Ovary (tissue), 9 donors: Measurements from ENCODE around the gene SORCS2. TPM values are rescaled to one million over a fixed set of nuclear protein-coding genes. Genes with fewer than 3 reads are reported as not detected.

ENCODE experiments used
- DNase-seq, 5 donors: peaks; one replicate each; pipeline ENCODE4 v3.0.0-alpha.2; 2019 to 2020
- H3K27ac ChIP-seq, 2 donors: fragments of 200-600 bp; one replicate each; pipeline versions ENCODE4 v1.5.1 to v1.8.0; 2019 to 2022
- H3K27me3 ChIP-seq: fragments of 200-600 bp; one replicate; pipeline ENCODE4 v1.8.0; 2022
- H3K36me3 ChIP-seq: fragments of 200-600 bp; sonication (generic); one replicate; pipeline ENCODE4 v1.5.1; 2019
- H3K4me1 ChIP-seq: one replicate; pipeline ENCODE4 v1.8.1; 2013; ENCODE audit warnings: mild to moderate bottlenecking, moderate library complexity; ENCODE audit not compliant: insufficient read depth
- H3K4me3 ChIP-seq: fragments of 200-600 bp; sonication (generic); one replicate; pipeline ENCODE4 v1.5.1; 2017
- H3K9me3 ChIP-seq, 2 donors: fragments of 200-600 bp in 1 of 2; sonication (generic) in 1 of 2; one replicate each; pipeline versions ENCODE4 v1.5.1 to v1.8.1; 2013 to 2019; ENCODE audit warnings: mild to moderate bottlenecking in 1 of 2, moderate library complexity in 1 of 2
- EP300 ChIP-seq: sonication (generic); formaldehyde crosslinking; IDR thresholded peaks from one replicate; pipeline ENCODE4 v1.6.1; 2017; ENCODE audit warnings: antibody characterized with exemption
- POLR2A ChIP-seq: fragments of 450-650 bp; IDR thresholded peaks from one replicate; pipeline ENCODE4 v1.6.1; 2017; ENCODE audit warnings: antibody characterized with exemption, mild to moderate bottlenecking, moderate library complexity
- WGBS, 3 donors: extraction: QIAGEN DNeasy Blood & Tissue Kit in 1 of 3; methylation state at CpG; one replicate each; pipeline versions ENCODE4 v1.1.5 to v1.1.7; 2013 to 2017; 5-methylcytosine and 5-hydroxymethylcytosine counted together
- intact Hi-C, 4 donors: fragments of 100-400 bp; cut with DNase I; formaldehyde crosslinking; loops; one replicate each; pipeline versions ENCODE4 v1.11.0 to v1.15.1; 2022 to 2023
- polyA plus RNA-seq, 2 donors: library from polyadenylated mRNA; stranded (reverse); fragments of 200-250 nt in 1 of 2; fragments of 350-450 nt in 1 of 2; fragmentation: Illumina TruSeq in 1 of 2; extraction: RNeasy Lipid Tissue Mini Kit (QIAGEN cat#74804) in 1 of 2; gene quantifications; one replicate each; pipeline ENCODE4 v1.2.3, GENCODE V29; 2013 to 2014
- total RNA-seq, 7 donors: library from RNA; depleted of rRNA in 2 of 7; stranded (reverse); fragments of >200 nt in 2 of 7; fragmentation: NEBNext Ultra II Directional in 3 of 7; extraction: Animal tissue kit (Norgen Biotek cat#: 25700) in 3 of 7; gene quantifications; one replicate each; pipeline versions ENCODE4 v1.1.0 to v1.2.4, GENCODE V29; 2016 to 2023
- TF ChIP-seq, protein P1 (sequence below), 3 donors: fragments of 450-650 bp in 2 of 3; fragments of 200-600 bp in 1 of 3; IDR thresholded peaks; one replicate each; pipeline versions ENCODE4 v1.5.1 to v1.8.0; 2016 to 2022; ENCODE audit warnings: antibody characterized with exemption in 3 of 3, mild to moderate bottlenecking in 1 of 3
- donor health status: DM: no; HTN: no; CAD: no; lungs with moderate emphysema.
- donor health status: DM: no; HTN: no; CAD: no.
- donor health status: Bipolar disorder and iron deficiency.
- donor health status: DM: yes; HTN: yes; CAD: no.
- donor health status: DM: no; HTN: no; CAD: no.
- donor health status: DM: yes; HTN: yes; CAD: no.

The SORCS2 gene
- total and polyA plus RNA-seq, 9 donors = 0.60 to 23.9 (median 7.1) TPM

DNA sequence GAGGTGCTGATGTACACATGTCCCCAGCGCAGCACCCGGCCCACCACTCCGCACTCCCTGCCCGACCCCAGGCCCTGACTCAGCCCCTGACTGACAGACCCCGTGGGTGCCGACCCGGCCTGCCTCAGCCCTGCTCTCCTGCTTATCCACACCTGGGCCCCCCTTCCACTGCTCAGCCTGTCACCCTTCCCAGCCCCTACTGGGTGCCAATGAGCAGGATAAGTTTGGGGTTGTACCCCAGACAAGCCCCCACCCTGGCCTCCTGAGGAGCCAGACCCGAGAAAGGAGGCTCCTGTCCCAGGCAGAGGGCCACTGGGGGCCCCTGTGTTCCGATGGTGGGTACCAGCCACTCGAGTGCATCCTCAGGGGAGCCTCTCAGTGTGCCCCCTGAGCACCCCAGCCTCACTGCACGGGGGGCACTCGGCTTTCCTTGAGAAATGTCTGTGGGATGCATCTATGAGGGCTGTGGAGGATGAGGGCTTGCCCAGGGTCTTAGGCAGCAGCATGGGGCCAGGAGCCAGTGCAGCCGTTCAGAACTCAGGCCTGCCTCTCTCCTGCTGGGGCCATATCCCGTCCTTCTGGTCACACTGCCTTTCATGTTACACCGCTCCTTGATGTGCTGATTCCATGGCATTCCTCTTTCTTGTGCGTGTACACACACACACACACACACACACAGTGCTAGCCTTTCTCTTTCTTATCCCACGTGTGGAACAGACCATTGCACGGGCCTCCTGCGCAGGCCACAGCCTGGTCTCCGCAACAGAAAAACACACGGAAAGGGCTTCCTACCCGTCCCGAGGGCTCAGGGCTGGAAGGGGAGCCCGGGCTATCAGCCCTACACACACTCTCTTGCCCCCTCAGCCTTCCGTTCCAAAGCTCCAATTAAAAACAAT lies 462.5 kb downstream of the SORCS2 start:
- DNase-seq = peak in 2 of 5 donors; percentile 36 to 50
- TF ChIP-seq, protein P1, sequence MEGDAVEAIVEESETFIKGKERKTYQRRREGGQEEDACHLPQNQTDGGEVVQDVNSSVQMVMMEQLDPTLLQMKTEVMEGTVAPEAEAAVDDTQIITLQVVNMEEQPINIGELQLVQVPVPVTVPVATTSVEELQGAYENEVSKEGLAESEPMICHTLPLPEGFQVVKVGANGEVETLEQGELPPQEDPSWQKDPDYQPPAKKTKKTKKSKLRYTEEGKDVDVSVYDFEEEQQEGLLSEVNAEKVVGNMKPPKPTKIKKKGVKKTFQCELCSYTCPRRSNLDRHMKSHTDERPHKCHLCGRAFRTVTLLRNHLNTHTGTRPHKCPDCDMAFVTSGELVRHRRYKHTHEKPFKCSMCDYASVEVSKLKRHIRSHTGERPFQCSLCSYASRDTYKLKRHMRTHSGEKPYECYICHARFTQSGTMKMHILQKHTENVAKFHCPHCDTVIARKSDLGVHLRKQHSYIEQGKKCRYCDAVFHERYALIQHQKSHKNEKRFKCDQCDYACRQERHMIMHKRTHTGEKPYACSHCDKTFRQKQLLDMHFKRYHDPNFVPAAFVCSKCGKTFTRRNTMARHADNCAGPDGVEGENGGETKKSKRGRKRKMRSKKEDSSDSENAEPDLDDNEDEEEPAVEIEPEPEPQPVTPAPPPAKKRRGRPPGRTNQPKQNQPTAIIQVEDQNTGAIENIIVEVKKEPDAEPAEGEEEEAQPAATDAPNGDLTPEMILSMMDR (IDR thresholded peaks at IDR 0.05) = no peak
- TF ChIP-seq EP300 (no peak), POLR2A (no peak)
- H3K9me3 ChIP-seq = no peaks in the 10 kb centered on the region
- peak overlapping the region; percentile 41 to 76 for H3K27ac ChIP-seq
- H3K27me3 ChIP-seq = no peaks in the 10 kb centered on the region
- WGBS, 3 donors = 67 to 80% (median 79%) methylated on average over 25 of the region's 25 CpGs
- H3K36me3 ChIP-seq = no peaks in the 10 kb centered on the region
- peaks cover 45% of the 10 kb centered on the region for H3K4me1 ChIP-seq
- H3K4me3 ChIP-seq = no peak overlapping the region
- intact Hi-C loops = loop anchor here in 1 of 4 donors (5.0 kb wide), 1 partner anchor 192 kb away; no protein-coding TSS in a partner anchor

DNA sequence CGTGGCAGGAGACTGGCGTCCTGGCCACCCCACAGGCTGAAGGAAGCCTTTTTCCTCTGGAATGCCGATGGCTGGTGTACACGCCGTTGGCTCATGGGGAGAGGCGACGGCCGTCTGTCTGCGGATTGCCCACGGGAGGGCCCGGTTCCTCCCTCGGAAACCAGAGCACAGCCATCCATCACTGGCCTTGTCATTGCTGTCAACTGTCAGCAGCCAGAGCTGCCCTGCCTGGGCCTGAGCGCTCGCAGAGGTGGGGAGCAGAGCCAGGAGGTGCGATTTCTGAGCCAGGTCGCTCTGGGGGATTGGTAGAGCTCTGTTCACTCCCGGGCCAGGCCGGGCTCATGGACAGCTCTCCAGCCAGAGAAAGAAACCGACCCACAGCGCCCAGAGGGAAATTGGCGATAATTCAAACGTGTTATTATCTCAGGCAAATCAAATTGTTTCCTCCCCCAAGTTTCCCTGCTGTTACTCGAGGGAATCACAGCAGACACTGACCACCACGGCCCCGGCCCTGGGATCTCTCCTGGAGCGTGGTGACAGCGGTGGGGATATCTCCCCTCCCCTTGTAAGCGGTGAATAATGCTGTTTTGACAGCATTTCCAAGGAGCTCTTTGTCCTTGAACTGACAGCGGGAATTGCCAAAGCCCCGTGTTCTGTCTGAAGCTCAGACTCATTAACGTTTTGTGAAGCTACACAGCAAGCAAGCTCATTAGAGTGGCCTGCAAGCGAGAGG lies 463.3 kb downstream of the SORCS2 start:
- Histone ChIP-seq H3K9me3 (no peaks in the 10 kb centered on the region), H3K27me3 (no peaks in the 10 kb centered on the region), H3K4me3 (no peak overlapping the region), H3K27ac (peak overlapping the region; percentile 41 to 76), H3K4me1 (peaks cover 42% of the 10 kb centered on the region), H3K36me3 (no peaks in the 10 kb centered on the region)
- DNase-seq = peak; percentile 55 to 75 (median 65)
- 11 to 21% (median 12%) methylated on average over 25 to 32 of the region's 32 CpGs for WGBS, 3 donors
- TF ChIP-seq POLR2A (no peak), EP300 (no peak)
- TF ChIP-seq, protein P1 (IDR thresholded peaks at IDR 0.05) = no peak
- intact Hi-C loops = no loop called here

DNA sequence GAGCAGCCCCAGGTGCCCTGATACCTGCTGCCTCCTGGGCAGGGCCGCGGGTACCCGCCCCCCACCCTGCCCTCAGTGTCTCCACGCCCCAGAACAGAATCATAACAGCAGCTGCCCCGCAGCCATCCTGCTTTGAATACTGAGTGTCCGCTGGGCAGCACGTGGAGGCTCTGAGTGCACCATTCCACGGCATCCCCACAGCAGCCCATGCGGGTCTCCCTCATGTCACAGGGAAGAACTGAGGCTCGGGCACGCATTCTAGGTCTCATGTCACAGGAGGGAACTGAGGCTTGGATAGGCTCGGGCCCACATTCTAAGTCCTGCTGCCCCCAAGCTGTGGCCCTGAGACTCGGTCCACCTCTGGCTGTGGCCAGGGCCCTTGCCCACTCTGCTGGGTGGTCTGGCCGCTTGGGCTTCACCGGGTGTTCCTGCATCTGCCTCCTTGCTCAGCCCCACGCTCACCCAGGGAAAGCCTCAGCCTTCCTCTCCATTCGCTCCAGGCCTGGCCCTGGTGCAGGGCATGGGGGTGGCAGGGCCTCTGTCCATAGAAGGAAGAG lies 464.0 kb downstream of the SORCS2 start:
- WGBS, 3 donors = 46 to 53% (median 52%) methylated on average over 17 of the region's 17 CpGs
- Histone ChIP-seq H3K27ac (peak overlapping the region in 1 of 2 donors; percentile 76), H3K27me3 (no peaks in the 10 kb centered on the region), H3K36me3 (no peaks in the 10 kb centered on the region), H3K4me3 (no peak overlapping the region), H3K9me3 (no peaks in the 10 kb centered on the region), H3K4me1 (peaks cover 36% of the 10 kb centered on the region)
- no peak for DNase-seq
- intact Hi-C loops = no loop called here
- TF ChIP-seq POLR2A (no peak), EP300 (no peak)
- TF ChIP-seq, protein P1 (IDR thresholded peaks at IDR 0.05) = no peak

DNA sequence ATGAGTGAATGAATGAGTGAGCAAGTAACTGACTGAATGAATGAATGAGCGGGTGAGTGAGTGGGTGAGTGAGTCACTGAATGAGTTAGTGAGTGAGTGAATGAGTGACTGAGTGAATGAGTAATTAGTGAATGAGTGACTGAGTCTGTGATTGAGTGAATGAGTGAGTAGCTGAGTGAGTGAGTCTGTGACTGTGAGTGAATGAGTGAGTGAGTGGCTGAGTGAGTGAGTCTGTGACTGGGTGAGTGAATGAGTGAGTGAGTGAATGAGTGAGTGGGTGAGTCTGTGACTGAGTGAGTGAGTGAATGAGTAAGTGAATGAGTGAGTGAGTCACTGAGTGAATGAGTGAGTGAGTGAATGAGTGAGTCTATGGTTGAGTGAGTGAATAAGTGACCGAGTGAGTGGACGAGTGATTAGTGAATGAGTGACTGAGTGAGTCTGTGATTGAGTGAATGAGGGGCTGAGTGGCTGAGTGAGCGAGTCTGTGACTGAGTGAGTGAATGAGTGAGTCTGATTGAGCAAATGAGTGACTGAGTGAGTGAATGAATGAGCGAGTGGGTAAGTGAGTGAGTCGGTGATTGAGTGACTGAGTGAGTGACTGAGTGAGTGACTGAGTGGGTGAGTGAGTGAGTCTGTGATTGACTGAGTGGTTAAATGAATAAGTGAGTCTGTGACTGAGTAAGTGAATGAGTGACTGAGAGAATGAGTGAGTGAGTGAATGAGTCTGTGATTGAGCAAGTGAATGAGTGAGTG lies 465.4 kb downstream of the SORCS2 start:
- DNase-seq = no peak
- Histone ChIP-seq H3K4me1 (peaks cover 24% of the 10 kb centered on the region), H3K36me3 (no peaks in the 10 kb centered on the region), H3K4me3 (no peak overlapping the region), H3K27me3 (no peaks in the 10 kb centered on the region), H3K27ac (no peak overlapping the region), H3K9me3 (no peaks in the 10 kb centered on the region)
- intact Hi-C loops = no loop called here
- 95 to 98% (median 95%) methylated on average over 6 of the region's 6 CpGs for WGBS, 3 donors
- TF ChIP-seq, protein P1 (IDR thresholded peaks at IDR 0.05) = no peak
- TF ChIP-seq POLR2A = no peak
- TF ChIP-seq EP300 = no peak
